Left lung (tissue), 10 donors: Measurements from ENCODE around the gene KREMEN2. TPM values are rescaled to one million over a fixed set of nuclear protein-coding genes. Genes with fewer than 3 reads are reported as not detected.
"Not testable (repeated sequence)": the region's sequence is repeated elsewhere in the genome, so short reads cannot be mapped to it uniquely, and the experiment has no call there.

Experiments used
- ATAC-seq: fragments of 200-7000 bp; cut with Tn5 transposase; one replicate; pipeline ENCODE4 v1.9.1; 2020; ENCODE audit warnings: moderate library complexity
- DNase-seq, 4 donors: peaks; one replicate each; pipeline ENCODE4 v3.0.0-alpha.2; 2013 to 2020
- H3K27ac ChIP-seq, 2 donors: fragments of 200-600 bp; sonication (generic) in 1 of 2; one replicate each; pipeline versions ENCODE4 v1.5.0 to v1.8.0; 2020 to 2021
- H3K27me3 ChIP-seq, 2 donors: fragments of 200-600 bp; sonication (generic) in 1 of 2; one replicate each; pipeline versions ENCODE4 v1.5.0 to v1.8.0; 2020 to 2021
- H3K36me3 ChIP-seq, 2 donors: fragments of 200-600 bp; sonication (generic) in 1 of 2; one replicate each; pipeline versions ENCODE4 v1.5.0 to v1.8.0; 2020 to 2021
- H3K4me1 ChIP-seq, 2 donors: fragments of 200-600 bp; one replicate each; pipeline ENCODE4 v1.8.0; 2021
- H3K4me3 ChIP-seq, 2 donors: fragments of 200-600 bp; sonication (generic) in 1 of 2; one replicate each; pipeline versions ENCODE4 v1.5.0 to v1.8.0; 2020 to 2021; ENCODE audit warnings: mild to moderate bottlenecking in 1 of 2
- H3K9me3 ChIP-seq, 2 donors: fragments of 200-600 bp; sonication (generic) in 1 of 2; one replicate each; pipeline versions ENCODE4 v1.5.0 to v1.8.0; 2020 to 2021
- CTCF ChIP-seq, 2 donors: fragments of 200-600 bp; sonication (generic) in 1 of 2; IDR thresholded peaks; one replicate each; pipeline versions ENCODE4 v1.5.0 to v1.8.0; 2021; ENCODE audit warnings: antibody characterized with exemption in 2 of 2
- intact Hi-C, 2 donors: fragments of 100-400 bp; cut with DNase I; formaldehyde crosslinking; loops; one replicate each; pipeline versions ENCODE4 v1.11.2 to v1.14.2; 2022
- polyA plus RNA-seq, 6 donors: library from polyadenylated mRNA; unstranded; fragments of 120-200 nt; gene quantifications; one replicate each; pipeline ENCODE4 v1.2.1, GENCODE V29; 2013; ENCODE audit not compliant: insufficient read length in 6 of 6
- total RNA-seq, 2 donors: library from RNA; stranded (reverse); fragmentation: NEBNext Ultra II Directional; extraction: Animal tissue kit (Norgen Biotek cat#: 25700); gene quantifications; one replicate each; pipeline ENCODE4 v1.2.1, GENCODE V29; 2021
- donor health status: DM: no; HTN: yes; CAD: no.
- donor health status: DM: no; HTN: no; CAD: no.

Gene KREMEN2
- total and polyA plus RNA-seq, 8 donors, result 0.17 to 0.36 (median 0.20) TPM; not detected in 3

DNA sequence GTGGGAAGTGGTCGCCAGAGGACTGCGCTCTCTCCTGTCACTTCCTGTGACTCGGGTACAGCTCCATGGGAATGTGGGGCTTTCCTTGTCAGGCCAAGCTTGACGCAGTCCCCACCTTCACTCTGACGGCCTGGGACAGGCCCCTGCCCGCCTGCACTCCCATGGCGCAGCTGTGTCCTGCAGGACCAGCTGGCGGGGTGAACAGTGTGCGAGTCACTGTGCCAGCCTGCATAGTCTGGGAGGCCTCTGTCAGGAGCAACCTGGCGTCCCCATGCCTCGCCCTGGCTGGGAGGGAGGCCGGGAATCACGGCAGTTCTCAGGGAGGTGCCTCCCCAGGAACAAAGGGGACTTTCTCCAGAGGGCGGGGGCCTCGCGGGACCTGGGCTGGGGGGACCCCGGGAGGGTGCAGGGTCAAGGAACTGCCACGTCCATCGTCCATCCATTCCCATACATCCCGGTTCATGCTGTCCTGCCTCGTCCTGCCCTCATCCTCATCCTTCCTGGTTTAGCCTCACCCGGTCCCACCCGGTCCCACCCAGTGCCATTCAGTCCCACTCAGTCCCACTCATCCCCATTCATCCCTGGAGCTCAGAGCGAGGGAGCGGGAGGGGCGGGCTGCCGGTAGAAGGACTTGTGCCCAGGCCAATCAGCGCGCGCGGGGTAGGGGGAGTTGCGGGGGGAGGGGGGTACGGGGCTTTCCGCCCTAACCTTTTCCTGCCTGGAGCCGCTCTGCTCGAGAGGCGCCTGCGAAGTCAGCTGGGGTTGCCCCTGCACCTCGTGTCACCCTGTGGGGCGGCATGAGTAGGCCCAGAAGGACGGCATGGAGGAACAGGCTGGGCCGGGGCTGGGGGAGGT lies 38.9 kb upstream of the KREMEN2 start:
- Histone ChIP-seq H3K4me1 (peaks cover 0 to 11% of the 10 kb centered on the region in 2 donors), H3K27ac (no peak overlapping the region), H3K4me3 (no peak overlapping the region), H3K9me3 (no peaks in the 10 kb centered on the region), H3K36me3 (peaks cover 0 to 19% of the 10 kb centered on the region in 2 donors), H3K27me3 (no peaks in the 10 kb centered on the region)
- intact Hi-C loops, result loop anchor here in 1 of 2 donors (10.0 kb wide), 1 partner anchor 50 kb away; no protein-coding TSS in a partner anchor
- peak in 1 of 4 donors; percentile 24 for DNase-seq
- no peak for TF ChIP-seq CTCF (IDR thresholded peaks at IDR 0.05)
- ATAC-seq, result no peak

- DNase-seq, result no peak
- intact Hi-C loops, result loop anchor here in 1 of 2 donors (10.0 kb wide), 1 partner anchor 51 kb away; no protein-coding TSS in a partner anchor
- Histone ChIP-seq H3K27ac (no peak overlapping the region), H3K9me3 (no peaks in the 10 kb centered on the region), H3K36me3 (peaks cover 0 to 29% of the 10 kb centered on the region in 2 donors), H3K27me3 (no peaks in the 10 kb centered on the region), H3K4me1 (peaks cover 0 to 11% of the 10 kb centered on the region in 2 donors), H3K4me3 (no peak overlapping the region)
- no peak for ATAC-seq
- TF ChIP-seq CTCF (IDR thresholded peaks at IDR 0.05), result no peak
Observed at GRCh38 chr16:2925951-2926649, 38.0 kb upstream of the KREMEN2 start.

GRCh38 chr16:2926650-2926999 lies 37.5 kb upstream of the KREMEN2 start:
- Histone ChIP-seq H3K4me1 (peaks cover 0 to 11% of the 10 kb centered on the region in 2 donors), H3K27me3 (no peaks in the 10 kb centered on the region), H3K27ac (no peak overlapping the region), H3K9me3 (no peaks in the 10 kb centered on the region), H3K4me3 (no peak overlapping the region), H3K36me3 (peaks cover 0 to 31% of the 10 kb centered on the region in 2 donors)
- intact Hi-C loops, result loop anchor here in 1 of 2 donors (10.0 kb wide), 1 partner anchor 52 kb away; no protein-coding TSS in a partner anchor
- no peak for DNase-seq
- TF ChIP-seq CTCF (IDR thresholded peaks at IDR 0.05), result no peak
- no peak for ATAC-seq

DNA sequence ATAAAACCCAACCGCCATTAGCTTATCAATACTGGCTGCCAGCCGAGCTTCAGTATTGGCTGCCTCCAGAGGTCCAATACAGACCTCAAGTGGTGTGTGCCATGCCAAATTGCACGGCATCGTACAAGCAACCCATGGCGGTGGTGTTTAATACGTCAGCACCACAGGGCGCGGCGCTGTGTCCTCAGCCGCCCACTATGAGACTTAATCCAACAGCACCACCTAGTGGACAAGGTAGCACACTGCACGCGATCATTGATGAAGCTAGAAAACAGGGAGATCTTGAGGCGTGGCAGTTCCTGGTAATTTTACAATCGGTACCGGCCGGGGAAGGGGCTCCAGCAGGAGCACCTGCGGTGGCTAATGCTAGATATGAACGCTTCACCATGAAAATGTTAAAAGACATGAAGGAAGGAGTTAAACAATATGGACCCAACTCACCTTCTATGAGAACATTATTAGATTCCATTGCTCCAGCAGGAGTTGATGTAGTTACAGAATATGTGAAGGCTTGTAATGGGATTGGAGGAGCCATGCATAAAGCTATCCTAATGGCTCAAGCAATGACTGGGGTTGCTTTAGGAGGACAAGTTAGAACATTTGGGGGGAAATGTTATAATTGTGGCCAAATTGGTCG lies 36.9 kb upstream of the KREMEN2 start:
- ATAC-seq (peak; percentile 99), DNase-seq (peak; percentile 73 to 93 (median 86))
- TF ChIP-seq CTCF (IDR thresholded peaks at IDR 0.05), result peak; percentile 97 to 99
- H3K27me3 ChIP-seq, result no peaks in the 10 kb centered on the region
- H3K4me1 ChIP-seq, result peaks cover 0 to 11% of the 10 kb centered on the region in 2 donors
- no peak overlapping the region for H3K27ac ChIP-seq
- H3K4me3 ChIP-seq, result no peak overlapping the region
- intact Hi-C loops, result loop anchor here in 1 of 2 donors (10.0 kb wide), 1 partner anchor 52 kb away; no protein-coding TSS in a partner anchor
- peaks cover 0 to 31% of the 10 kb centered on the region in 2 donors for H3K36me3 ChIP-seq
- H3K9me3 ChIP-seq, result no peaks in the 10 kb centered on the region

GRCh38 chr16:2928151-2928550 lies 35.9 kb upstream of the KREMEN2 start:
- intact Hi-C loops, result loop anchor here in 1 of 2 donors (10.0 kb wide), 1 partner anchor 53 kb away; no protein-coding TSS in a partner anchor
- not testable (repeated sequence) for ATAC-seq, H3K4me3 ChIP-seq, H3K9me3 ChIP-seq, H3K27ac ChIP-seq, DNase-seq, H3K27me3 ChIP-seq
- Histone ChIP-seq H3K36me3 (peaks cover 0 to 33% of the 10 kb centered on the region in 2 donors), H3K4me1 (peaks cover 0 to 11% of the 10 kb centered on the region in 2 donors)
